PC-3 (cell line): ENCODE results near the gene LRP1B. TPM values are rescaled to one million over a fixed set of nuclear protein-coding genes. Genes with fewer than 3 reads are reported as not detected.

Experiments used
- ATAC-seq: fragments of 200-7000 bp; cut with Tn5 transposase; 2 replicates; pipeline ENCODE4 v1.9.1; 2020; ENCODE audit warnings: mild to moderate bottlenecking, moderate library complexity
- BruUV-seq: library from RNA; stranded (reverse); fragments of 400-500 nt; replicated peaks from 2 replicates; lab custom pipeline; 2021; lab: Mats Ljungman, UMichigan
- CTCF ChIA-PET: fragments of 300-600 bp; sonication (Branson Sonifier 250); formaldehyde crosslinking; loops from one replicate; lab custom pipeline; 2022; ENCODE audit warnings: antibody characterized with exemption; lab: Charles Lee
- POLR2A ChIA-PET: fragments of 300-600 bp; sonication (Branson Sonifier 250); formaldehyde crosslinking; loops from one replicate; lab custom pipeline; 2022; ENCODE audit warnings: antibody characterized with exemption; ENCODE audit not compliant: unreplicated experiment; lab: Charles Lee
- DNase-seq: peaks from one replicate; pipeline ENCODE4 v3.0.0-alpha.2; 2015
- H2AFZ ChIP-seq: fragments of 300-600 bp; sonication (generic); 2 replicates; pipeline ENCODE4 v1.6.0; 2016; ENCODE audit warnings: antibody characterized with exemption, low read length
- H3F3A ChIP-seq: fragments of 300-600 bp; sonication (generic); one replicate; pipeline ENCODE4 v1.6.0; 2017; ENCODE audit warnings: antibody characterized with exemption, low read length, control low read depth, mild to moderate bottlenecking; ENCODE audit not compliant: unreplicated experiment
- H3K27ac ChIP-seq: fragments of 300-600 bp; sonication (generic); 2 replicates; pipeline ENCODE4 v1.5.1; 2016; ENCODE audit warnings: mild to moderate bottlenecking, low read length
- H3K27me3 ChIP-seq: fragments of 300-600 bp; sonication (generic); 2 replicates; pipeline ENCODE4 v1.6.1; 2016; ENCODE audit warnings: low read length, mixed read lengths
- H3K36me3 ChIP-seq: fragments of 300-600 bp; sonication (generic); 2 replicates; pipeline ENCODE4 v1.6.1; 2016; ENCODE audit warnings: low read depth, mixed run types, low read length, mixed read lengths
- H3K4me1 ChIP-seq: fragments of 300-600 bp; sonication (generic); 2 replicates; pipeline ENCODE4 v1.5.1; 2016; ENCODE audit warnings: low read length; ENCODE audit not compliant: insufficient read depth
- H3K4me2 ChIP-seq: fragments of 300-600 bp; sonication (generic); 2 replicates; pipeline ENCODE4 v1.6.0; 2016; ENCODE audit warnings: low read length
- H3K4me3 ChIP-seq: fragments of 300-600 bp; sonication (generic); 2 replicates; pipeline ENCODE4 v1.5.1; 2016; ENCODE audit warnings: mild to moderate bottlenecking, low read length, mixed read lengths
- H3K79me2 ChIP-seq: fragments of 300-600 bp; sonication (generic); 2 replicates; pipeline ENCODE4 v1.6.1; 2017; ENCODE audit warnings: low read length, mixed read lengths
- H3K9ac ChIP-seq: fragments of 300-600 bp; sonication (generic); 2 replicates; pipeline ENCODE4 v1.6.0; 2016; ENCODE audit warnings: mild to moderate bottlenecking, low read length
- H3K9me2 ChIP-seq: fragments of 300-600 bp; sonication (generic); replicated peaks from 2 replicates; pipeline ENCODE4 v1.6.1; 2016; ENCODE audit warnings: mixed run types, low read length, mixed read lengths
- H3K9me3 ChIP-seq: fragments of 300-600 bp; sonication (generic); 2 replicates; pipeline ENCODE4 v1.6.1; 2016; ENCODE audit warnings: low read length, mixed read lengths
- H4K20me1 ChIP-seq: fragments of 300-600 bp; sonication (generic); 2 replicates; pipeline ENCODE4 v1.6.1; 2016; ENCODE audit warnings: low read length, mixed read lengths
- EZH2 ChIP-seq: fragments of 300-600 bp; sonication (generic); IDR thresholded peaks from one replicate; pipeline ENCODE4 v1.6.1; 2017; ENCODE audit warnings: antibody characterized with exemption, mild to moderate bottlenecking, low read length; ENCODE audit not compliant: unreplicated experiment
- EZH2phosphoT487 ChIP-seq: fragments of 300-600 bp; sonication (generic); IDR thresholded peaks from 2 replicates; pipeline ENCODE4 v1.6.1; 2018; ENCODE audit warnings: mild to moderate bottlenecking, antibody characterized with exemption, low read length, borderline replicate concordance
- intact Hi-C: fragments of 100-400 bp; cut with micrococcal nuclease; formaldehyde crosslinking; loops from 2 replicates; pipeline ENCODE4 v1.9.0; 2023
- total RNA-seq: library from RNA; depleted of rRNA; stranded (reverse); fragments of >200 nt; gene quantifications from 2 replicates; pipeline ENCODE4 v1.2.3, GENCODE V29; 2014
- TF ChIP-seq, protein P1 (sequence below): fragments of 300-600 bp; sonication (generic); conservative IDR thresholded peaks from 2 replicates; pipeline ENCODE4 v1.5.1; 2017; ENCODE audit warnings: antibody characterized with exemption, low read depth, mild to moderate bottlenecking, low read length

The LRP1B gene
- total RNA-seq, 1 experiment from 2014 or later = 0.04 TPM

DNA sequence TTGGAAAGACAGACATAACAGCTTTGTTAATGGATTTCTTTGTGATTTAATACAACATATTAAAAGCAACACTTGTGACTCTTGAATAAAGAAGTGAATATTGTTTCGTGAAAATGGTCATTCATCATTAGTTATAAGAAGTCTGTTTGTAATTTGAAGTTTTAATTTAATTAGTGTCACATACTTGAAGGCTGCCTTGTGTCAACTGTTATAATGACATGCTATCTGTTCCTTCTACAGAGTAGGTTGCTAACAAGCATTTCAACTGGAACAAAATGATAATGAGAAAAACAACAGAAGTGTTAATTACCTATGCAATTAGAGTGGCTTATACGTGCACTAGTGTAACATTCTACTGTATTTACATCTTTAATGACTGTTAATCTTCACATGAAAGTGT lies 624.7 kb downstream of the LRP1B start:
- ATAC-seq (no peak), DNase-seq (no peak)
- no TSS peak for BruUV-seq
- no peak overlapping the region for H2AFZ ChIP-seq
- no peaks in the 10 kb centered on the region for H3K27me3 ChIP-seq
- no peak overlapping the region for H3K9ac ChIP-seq
- no peaks in the 10 kb centered on the region for H3K36me3 ChIP-seq
- H3K4me2 ChIP-seq = no peak overlapping the region
- H3K9me2 ChIP-seq = no peaks in the 10 kb centered on the region
- TF ChIP-seq, protein P1, sequence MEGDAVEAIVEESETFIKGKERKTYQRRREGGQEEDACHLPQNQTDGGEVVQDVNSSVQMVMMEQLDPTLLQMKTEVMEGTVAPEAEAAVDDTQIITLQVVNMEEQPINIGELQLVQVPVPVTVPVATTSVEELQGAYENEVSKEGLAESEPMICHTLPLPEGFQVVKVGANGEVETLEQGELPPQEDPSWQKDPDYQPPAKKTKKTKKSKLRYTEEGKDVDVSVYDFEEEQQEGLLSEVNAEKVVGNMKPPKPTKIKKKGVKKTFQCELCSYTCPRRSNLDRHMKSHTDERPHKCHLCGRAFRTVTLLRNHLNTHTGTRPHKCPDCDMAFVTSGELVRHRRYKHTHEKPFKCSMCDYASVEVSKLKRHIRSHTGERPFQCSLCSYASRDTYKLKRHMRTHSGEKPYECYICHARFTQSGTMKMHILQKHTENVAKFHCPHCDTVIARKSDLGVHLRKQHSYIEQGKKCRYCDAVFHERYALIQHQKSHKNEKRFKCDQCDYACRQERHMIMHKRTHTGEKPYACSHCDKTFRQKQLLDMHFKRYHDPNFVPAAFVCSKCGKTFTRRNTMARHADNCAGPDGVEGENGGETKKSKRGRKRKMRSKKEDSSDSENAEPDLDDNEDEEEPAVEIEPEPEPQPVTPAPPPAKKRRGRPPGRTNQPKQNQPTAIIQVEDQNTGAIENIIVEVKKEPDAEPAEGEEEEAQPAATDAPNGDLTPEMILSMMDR = no peak
- TF ChIP-seq EZH2 = no peak
- no peak for TF ChIP-seq EZH2phosphoT487
- no peaks in the 10 kb centered on the region for H3K9me3 ChIP-seq
- CTCF ChIA-PET = no interaction called here
- no peaks in the 10 kb centered on the region for H3K4me1 ChIP-seq
- intact Hi-C loops = no loop called here
- H4K20me1 ChIP-seq = no peaks in the 10 kb centered on the region
- no peaks in the 10 kb centered on the region for H3K79me2 ChIP-seq
- H3K4me3 ChIP-seq = no peak overlapping the region
- POLR2A ChIA-PET = no interaction called here
- no peak overlapping the region for H3K27ac ChIP-seq
- no peaks in the 10 kb centered on the region for H3F3A ChIP-seq

DNA sequence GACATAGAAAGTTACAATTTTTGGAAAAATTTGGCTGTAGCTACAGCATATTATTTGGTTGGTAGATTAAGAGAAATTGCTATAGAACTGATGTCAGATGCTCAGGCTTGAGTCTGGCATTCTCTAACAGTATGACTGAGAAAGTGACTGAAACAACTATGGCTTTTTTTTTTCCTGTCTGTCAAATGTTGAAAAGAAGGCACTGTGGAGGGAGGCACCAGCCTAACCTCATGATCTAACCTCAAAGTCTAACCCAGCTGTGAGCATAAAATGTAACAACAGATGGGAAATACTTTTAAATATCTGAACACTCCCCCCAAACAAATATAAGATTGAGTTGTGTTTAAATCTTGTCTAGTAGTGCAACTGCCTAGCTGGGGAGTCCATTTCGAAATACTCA lies 629.1 kb downstream of the LRP1B start:
- Histone ChIP-seq H4K20me1 (no peaks in the 10 kb centered on the region), H3F3A (no peaks in the 10 kb centered on the region), H3K4me1 (no peaks in the 10 kb centered on the region), H3K27me3 (no peaks in the 10 kb centered on the region), H3K9ac (no peak overlapping the region), H2AFZ (no peak overlapping the region), H3K36me3 (no peaks in the 10 kb centered on the region), H3K9me2 (no peaks in the 10 kb centered on the region), H3K4me2 (no peak overlapping the region), H3K9me3 (no peaks in the 10 kb centered on the region), H3K79me2 (no peaks in the 10 kb centered on the region), H3K27ac (no peak overlapping the region), H3K4me3 (no peak overlapping the region)
- TF ChIP-seq EZH2 = no peak
- TF ChIP-seq EZH2phosphoT487 = no peak
- TF ChIP-seq, protein P1 = no peak
- BruUV-seq = no TSS peak
- POLR2A ChIA-PET = no interaction called here
- CTCF ChIA-PET = no interaction called here
- intact Hi-C loops = no loop called here
- DNase-seq (no peak), ATAC-seq (no peak)

DNA sequence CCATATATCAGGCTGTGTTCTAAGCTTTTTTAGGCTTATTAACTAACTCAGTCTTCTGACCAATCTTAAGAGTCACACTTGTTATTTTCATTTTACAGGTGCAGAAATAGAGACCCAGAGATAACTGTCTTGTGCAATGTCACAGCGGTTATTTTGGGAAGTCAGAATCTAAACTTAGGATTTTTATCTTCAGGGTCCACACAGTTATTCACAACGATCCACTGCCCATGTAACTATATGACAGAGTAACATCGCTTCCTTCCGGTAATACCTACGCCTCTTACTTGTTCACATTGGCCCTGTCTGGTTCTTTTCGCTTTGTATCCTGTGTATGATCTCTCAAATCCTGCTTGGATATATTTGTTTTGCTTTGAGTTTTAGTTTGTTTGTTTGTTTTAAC lies 631.7 kb downstream of the LRP1B start:
- no peak for ATAC-seq
- Histone ChIP-seq H3K4me1 (no peaks in the 10 kb centered on the region), H3K27me3 (no peaks in the 10 kb centered on the region), H3K79me2 (no peaks in the 10 kb centered on the region), H3F3A (no peaks in the 10 kb centered on the region), H3K9ac (no peak overlapping the region), H3K9me3 (no peaks in the 10 kb centered on the region), H3K4me3 (no peak overlapping the region), H3K27ac (no peak overlapping the region), H3K9me2 (no peaks in the 10 kb centered on the region), H3K36me3 (no peaks in the 10 kb centered on the region), H4K20me1 (no peaks in the 10 kb centered on the region), H3K4me2 (no peak overlapping the region), H2AFZ (no peak overlapping the region)
- ChIA-PET CTCF (no interaction called here), POLR2A (interaction anchor here (0.6 kb wide), 1 partner anchor 1268 kb away, joined by 4 read pairs; no protein-coding TSS in a partner anchor)
- DNase-seq = no peak
- no TSS peak for BruUV-seq
- TF ChIP-seq EZH2 (no peak), EZH2phosphoT487 (no peak)
- TF ChIP-seq, protein P1 = no peak
- intact Hi-C loops = no loop called here
